Stimulated activated CD4-positive, alpha-beta T cell treated with anti-CD3 and anti-CD28 coated beads, Interleukin-1b, Interleukin-23, amount 100 ng/mL, for 1 hour (primary cell): ENCODE measurements around the gene KRT6B.
"Not testable (repeated sequence)": the region's sequence is repeated elsewhere in the genome, so short reads cannot be mapped to it uniquely, and the experiment has no call there.

Experiments
- DNase-seq, 2 donors: peaks; one replicate each; pipeline ENCODE4 v3.0.0-alpha.2; 2020; ENCODE audit warnings: low read depth in 2 of 2

KRT6B gene

GRCh38 chr12:52413202-52413601 is 38.7 kb downstream of the KRT6B start:
- DNase-seq: no peak

GRCh38 chr12:52411815-52412214 is 40.1 kb downstream of the KRT6B start:
- no peak for DNase-seq

GRCh38 chr12:52410589-52411248 is 41.2 kb downstream of the KRT6B start:
- DNase-seq: not testable (repeated sequence)

GRCh38 chr12:52407918-52408317 is 44.0 kb downstream of the KRT6B start:
- no peak for DNase-seq

GRCh38 chr12:52405922-52406385 is 46.0 kb downstream of the KRT6B start, which contains the start of gene KRT82:
Gene KRT82, minus strand, starts transcription at chr12:52406335. Its CDS starts 58 bp downstream, at chr12:52406277.
- no peak for DNase-seq

GRCh38 chr12:52404951-52405350 is 47.0 kb downstream of the KRT6B start:
- no peak for DNase-seq

- DNase-seq: no peak
These were observed 48.4 kb downstream of the KRT6B start for GRCh38 chr12:52403561-52403960.

GRCh38 chr12:52402873-52403540 is 48.9 kb downstream of the KRT6B start:
- DNase-seq: no peak

- no peak for DNase-seq
These were observed 49.6 kb downstream of the KRT6B start for GRCh38 chr12:52402377-52402776.

- no peak for DNase-seq
These were observed 50.0 kb downstream of the KRT6B start for GRCh38 chr12:52401926-52402325.

- DNase-seq: no peak
These were observed 50.4 kb downstream of the KRT6B start for GRCh38 chr12:52401526-52401925.

GRCh38 chr12:52400906-52401305 is 51.0 kb downstream of the KRT6B start:
- DNase-seq: no peak

- no peak for DNase-seq
These were observed 52.2 kb downstream of the KRT6B start for GRCh38 chr12:52399756-52400155.

- no peak for DNase-seq
These were observed 53.8 kb downstream of the KRT6B start for GRCh38 chr12:52398176-52398575.

GRCh38 chr12:52396656-52397055 is 55.3 kb downstream of the KRT6B start:
- no peak for DNase-seq
